ENCODE measurements around the gene DNAL4.

DNAL4 gene

GRCh38 chr22:38784035-38784434 is 9.9 kb downstream of the DNAL4 start:
- no peak for DNase-seq

- no peak for DNase-seq
Observed at GRCh38 chr22:38783095-38783615, 10.8 kb downstream of the DNAL4 start.

GRCh38 chr22:38782402-38783094 is 11.4 kb downstream of the DNAL4 start:
- DNase-seq = peak; percentile 72

- no peak for DNase-seq
Observed at GRCh38 chr22:38781033-38781432, 12.9 kb downstream of the DNAL4 start.

GRCh38 chr22:38777087-38777671 is 16.8 kb downstream of the DNAL4 start:
- no peak for DNase-seq

- no peak for DNase-seq
Observed at GRCh38 chr22:38776086-38776485, 17.9 kb downstream of the DNAL4 start.

GRCh38 chr22:38775656-38776055 is 18.3 kb downstream of the DNAL4 start:
- DNase-seq = no peak

GRCh38 chr22:38774496-38775166 is 19.3 kb downstream of the DNAL4 start:
- no peak for DNase-seq

- DNase-seq = no peak
Observed at GRCh38 chr22:38773363-38773946, 20.5 kb downstream of the DNAL4 start.

GRCh38 chr22:38772623-38772873 is 21.4 kb downstream of the DNAL4 start:
- no peak for DNase-seq

GRCh38 chr22:38770257-38770949 is 23.5 kb downstream of the DNAL4 start:
- DNase-seq = no peak

- no peak for DNase-seq
Observed at GRCh38 chr22:38768036-38768435, 25.9 kb downstream of the DNAL4 start.

- DNase-seq = no peak
Observed at GRCh38 chr22:38767313-38767712, 26.6 kb downstream of the DNAL4 start.

- DNase-seq = peak; percentile 48
Observed at GRCh38 chr22:38766076-38766777, 27.7 kb downstream of the DNAL4 start.

GRCh38 chr22:38762551-38762983 is 31.4 kb downstream of the DNAL4 start:
- DNase-seq = no peak

GRCh38 chr22:38761202-38762162 is 32.5 kb downstream of the DNAL4 start:
- DNase-seq = no peak

GRCh38 chr22:38760477-38761201 is 33.3 kb downstream of the DNAL4 start:
- DNase-seq = peak; percentile 34

GRCh38 chr22:38759005-38759404 is 34.9 kb downstream of the DNAL4 start:
- no peak for DNase-seq

- no peak for DNase-seq
Observed at GRCh38 chr22:38758276-38758945, 35.5 kb downstream of the DNAL4 start.

- DNase-seq = no peak
Observed at GRCh38 chr22:38757464-38757757, 36.5 kb downstream of the DNAL4 start.
